Measurements from ENCODE around the gene KRTAP10-5. TPM values are rescaled to one million over a fixed set of nuclear protein-coding genes. Genes with fewer than 3 reads are reported as not detected.
"Not testable (repeated sequence)": the region's sequence is repeated elsewhere in the genome, so short reads cannot be mapped to it uniquely, and the experiment has no call there.

Gene KRTAP10-5
- total RNA-seq, 1 donor from 2014 or later: not detected

DNA sequence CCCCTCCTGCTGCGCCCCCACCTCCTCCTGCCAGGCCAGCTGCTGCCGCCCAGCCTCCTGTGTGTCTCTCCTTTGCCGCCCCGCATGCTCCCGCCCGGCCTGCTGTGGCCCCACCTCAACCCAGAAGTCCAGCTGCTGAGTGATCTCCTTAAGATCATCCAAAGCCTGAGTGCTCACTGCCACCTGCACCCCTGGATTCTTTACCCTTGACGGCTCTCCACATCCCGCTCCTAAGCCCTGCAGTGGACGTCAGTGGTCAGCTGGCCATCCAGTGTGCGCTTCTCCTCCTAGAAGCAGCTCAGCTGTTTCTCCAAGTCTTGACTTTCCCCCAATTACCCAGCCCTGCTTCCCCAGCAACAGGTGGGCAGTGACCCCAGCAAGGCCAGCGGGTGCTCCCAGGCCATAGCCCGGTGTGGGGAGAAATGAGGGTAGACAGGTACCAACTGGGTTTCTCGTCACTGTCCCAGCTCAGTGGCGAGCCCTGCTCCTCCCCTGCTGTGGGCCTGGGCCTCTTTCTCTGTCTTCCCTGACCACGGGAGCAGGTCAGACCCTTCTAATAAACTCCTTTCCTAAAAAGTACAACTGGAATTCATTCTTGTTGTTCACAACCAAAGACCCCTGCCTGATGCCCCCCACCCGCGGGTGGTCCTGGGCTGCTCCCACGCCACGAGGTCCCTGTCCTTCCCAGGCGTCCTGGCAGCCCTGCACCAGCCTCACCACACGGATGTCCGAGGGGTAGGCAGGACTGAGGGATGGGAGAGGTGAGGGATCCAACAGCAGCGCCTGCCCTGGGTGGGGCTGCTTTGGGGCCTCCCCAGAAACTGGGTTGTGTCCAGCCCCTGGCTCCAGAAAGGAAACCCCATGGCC is 21.4 kb upstream of the KRTAP10-5 start:
- Histone ChIP-seq H3K4me1 (no peaks in the 10 kb centered on the region), H3K9me3 (no peaks in the 10 kb centered on the region), H3K36me3 (no peaks in the 10 kb centered on the region), H3K4me3 (no peak overlapping the region), H3K27me3 (ENCODE audit: low read depth) (peaks cover 29% of the 10 kb centered on the region), H3K27ac (no peak overlapping the region)
- ATAC-seq: peak in 1 of 2 donors; percentile 47
- TF ChIP-seq, protein P1, sequence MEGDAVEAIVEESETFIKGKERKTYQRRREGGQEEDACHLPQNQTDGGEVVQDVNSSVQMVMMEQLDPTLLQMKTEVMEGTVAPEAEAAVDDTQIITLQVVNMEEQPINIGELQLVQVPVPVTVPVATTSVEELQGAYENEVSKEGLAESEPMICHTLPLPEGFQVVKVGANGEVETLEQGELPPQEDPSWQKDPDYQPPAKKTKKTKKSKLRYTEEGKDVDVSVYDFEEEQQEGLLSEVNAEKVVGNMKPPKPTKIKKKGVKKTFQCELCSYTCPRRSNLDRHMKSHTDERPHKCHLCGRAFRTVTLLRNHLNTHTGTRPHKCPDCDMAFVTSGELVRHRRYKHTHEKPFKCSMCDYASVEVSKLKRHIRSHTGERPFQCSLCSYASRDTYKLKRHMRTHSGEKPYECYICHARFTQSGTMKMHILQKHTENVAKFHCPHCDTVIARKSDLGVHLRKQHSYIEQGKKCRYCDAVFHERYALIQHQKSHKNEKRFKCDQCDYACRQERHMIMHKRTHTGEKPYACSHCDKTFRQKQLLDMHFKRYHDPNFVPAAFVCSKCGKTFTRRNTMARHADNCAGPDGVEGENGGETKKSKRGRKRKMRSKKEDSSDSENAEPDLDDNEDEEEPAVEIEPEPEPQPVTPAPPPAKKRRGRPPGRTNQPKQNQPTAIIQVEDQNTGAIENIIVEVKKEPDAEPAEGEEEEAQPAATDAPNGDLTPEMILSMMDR (IDR thresholded peaks at IDR 0.05): no peak
- intact Hi-C loops (cut with DNase I): no loop called here
- DNase-seq: no peak

DNA sequence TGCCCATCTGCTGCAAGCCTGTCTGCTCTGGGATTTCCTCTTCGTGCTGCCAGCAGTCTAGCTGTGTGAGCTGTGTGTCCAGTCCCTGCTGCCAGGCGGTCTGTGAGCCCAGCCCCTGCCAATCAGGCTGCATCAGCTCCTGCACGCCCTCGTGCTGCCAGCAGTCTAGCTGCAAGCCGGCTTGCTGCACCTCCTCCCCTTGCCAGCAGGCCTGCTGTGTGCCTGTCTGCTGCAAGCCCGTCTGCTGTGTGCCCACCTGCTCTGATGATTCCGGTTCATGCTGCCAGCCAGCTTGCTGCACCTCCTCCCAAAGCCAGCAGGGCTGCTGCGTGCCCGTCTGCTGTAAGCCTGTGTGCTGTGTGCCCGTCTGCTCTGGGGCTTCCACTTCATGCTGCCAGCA is 20.7 kb upstream of the KRTAP10-5 start:
- H3K4me3 ChIP-seq; intact Hi-C loops (cut with DNase I); H3K27ac ChIP-seq; H3K4me1 ChIP-seq; H3K9me3 ChIP-seq; ATAC-seq; H3K36me3 ChIP-seq; DNase-seq: not testable (repeated sequence)
- peaks cover 30% of the 10 kb centered on the region for H3K27me3 ChIP-seq (ENCODE audit: low read depth)

DNA sequence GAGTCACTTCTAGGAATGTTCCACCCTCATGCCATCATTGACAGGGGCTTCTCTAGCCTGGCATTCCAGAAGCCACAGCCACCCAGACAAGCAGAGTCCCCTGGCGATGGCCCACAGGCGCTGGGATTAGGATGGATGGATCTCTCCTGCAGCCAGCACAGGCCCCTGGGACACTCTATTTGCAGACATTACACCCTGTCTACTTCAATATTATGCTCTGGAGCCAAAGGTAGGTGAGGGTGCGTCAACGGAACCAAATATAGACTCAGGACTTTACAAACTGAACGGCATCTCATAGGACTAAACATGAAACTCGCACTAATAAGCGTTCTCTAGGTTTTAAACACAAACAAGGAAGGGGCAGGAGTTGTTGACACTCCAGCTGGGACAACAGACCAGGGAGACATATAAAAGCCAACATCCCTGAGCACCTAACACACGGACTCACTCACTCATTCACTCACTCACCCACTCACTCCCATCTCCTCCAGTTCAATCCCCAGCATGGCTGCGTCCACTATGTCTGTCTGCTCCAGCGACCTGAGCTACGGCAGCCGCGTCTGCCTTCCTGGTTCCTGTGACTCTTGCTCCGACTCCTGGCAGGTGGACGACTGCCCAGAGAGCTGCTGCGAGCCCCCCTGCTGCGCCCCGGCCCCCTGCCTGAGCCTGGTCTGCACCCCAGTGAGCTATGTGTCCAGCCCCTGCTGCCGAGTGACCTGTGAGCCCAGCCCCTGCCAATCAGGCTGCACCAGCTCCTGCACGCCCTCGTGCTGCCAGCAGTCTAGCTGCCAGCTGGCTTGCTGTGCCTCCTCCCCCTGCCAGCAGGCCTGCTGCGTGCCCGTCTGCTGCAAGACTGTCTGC is 19.9 kb upstream of the KRTAP10-5 start, which contains the start of gene KRTAP10-7:
Gene KRTAP10-7, plus strand, starts transcription at position 480 of the 861 bp plus-strand sequence. Its CDS starts 25 bp downstream, at position 505.
- H3K4me1 ChIP-seq; ATAC-seq; DNase-seq; intact Hi-C loops (cut with DNase I); H3K36me3 ChIP-seq; H3K9me3 ChIP-seq; H3K4me3 ChIP-seq; H3K27ac ChIP-seq: not testable (repeated sequence)
- peaks cover 33% of the 10 kb centered on the region for H3K27me3 ChIP-seq (ENCODE audit: low read depth)

DNA sequence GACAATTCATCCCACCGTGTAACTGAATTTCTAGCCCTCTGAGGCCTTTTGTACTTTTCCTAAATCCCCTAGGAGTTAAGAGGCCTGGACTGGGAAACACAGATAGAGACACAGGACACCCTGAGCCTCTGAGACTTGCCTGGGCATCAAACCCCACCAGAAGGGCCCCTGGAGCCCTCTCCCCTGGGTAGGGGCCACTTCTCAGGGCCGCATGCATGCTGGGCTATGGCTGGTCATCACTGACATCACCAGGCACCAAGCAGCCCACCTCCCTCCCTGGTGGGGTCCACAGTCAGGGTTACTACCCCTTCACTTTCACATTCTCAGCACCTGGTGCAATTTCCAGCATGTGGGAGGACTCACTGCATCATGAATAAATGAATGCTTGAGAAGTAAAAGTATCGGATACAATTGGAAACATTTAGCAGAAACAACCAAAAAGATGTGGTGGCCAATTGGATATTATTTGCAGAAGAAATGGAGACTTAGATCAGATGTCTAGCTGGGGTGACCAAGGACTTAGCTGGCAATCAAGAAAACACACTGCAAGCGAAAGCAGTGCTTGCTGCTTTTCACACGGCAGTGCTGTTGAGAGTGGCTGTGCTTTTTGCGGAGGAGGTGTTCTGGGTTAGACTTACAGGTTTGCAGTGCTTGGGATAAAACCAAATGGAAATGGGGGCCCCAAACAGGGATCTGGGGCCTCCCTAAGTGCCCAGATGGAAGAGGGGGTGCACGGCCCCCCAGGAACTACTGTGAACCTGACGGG is 19.0 kb upstream of the KRTAP10-5 start:
- intact Hi-C loops (cut with DNase I): no loop called here
- ATAC-seq: no peak
- TF ChIP-seq, protein P1 (IDR thresholded peaks at IDR 0.05): no peak

DNA sequence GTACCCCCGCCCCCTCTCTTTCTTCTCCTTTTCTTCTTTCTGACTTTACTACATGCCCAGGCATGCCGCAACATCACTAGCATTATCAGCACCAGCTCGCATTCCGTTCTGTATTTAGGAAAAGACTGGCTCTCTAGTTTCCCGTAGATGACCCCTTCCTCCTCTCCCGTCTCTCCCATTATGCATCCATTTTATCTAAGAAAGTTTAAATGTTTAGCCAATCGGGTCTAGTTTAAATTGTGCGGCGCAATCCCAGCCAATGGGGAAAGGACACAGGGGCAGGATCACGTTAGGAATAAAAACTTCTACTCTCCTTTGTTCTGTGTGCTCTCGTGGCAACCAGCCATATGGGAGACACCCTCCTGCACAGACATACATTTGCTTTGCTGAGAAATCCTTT is 17.7 kb upstream of the KRTAP10-5 start:
- H3K4me1 ChIP-seq: no peaks in the 10 kb centered on the region
- H3K9me3 ChIP-seq: no peaks in the 10 kb centered on the region
- DNase-seq (no peak), ATAC-seq (no peak)
- H3K36me3 ChIP-seq: no peaks in the 10 kb centered on the region
- H3K4me3 ChIP-seq: no peak overlapping the region
- TF ChIP-seq, protein P1 (IDR thresholded peaks at IDR 0.05): no peak
- intact Hi-C loops (cut with DNase I): no loop called here
- H3K27me3 ChIP-seq (ENCODE audit: low read depth): peaks cover 23% of the 10 kb centered on the region
- H3K27ac ChIP-seq: no peak overlapping the region

More for the DNA sequence above, 19.0 kb upstream of the KRTAP10-5 start:
- no peaks in the 10 kb centered on the region for H3K4me1 ChIP-seq
- H3K36me3 ChIP-seq: no peaks in the 10 kb centered on the region
- no peaks in the 10 kb centered on the region for H3K9me3 ChIP-seq
- H3K27ac ChIP-seq: no peak overlapping the region
- no peak for DNase-seq
- no peak overlapping the region for H3K4me3 ChIP-seq
- H3K27me3 ChIP-seq (ENCODE audit: low read depth): peaks cover 32% of the 10 kb centered on the region
